KMS-11 (cell line): ENCODE data around the gene AFF3.
A peak's percentile ranks its signal among the peaks of the same experiment; 100 is the strongest.
"Not testable (repeated sequence)": the region's sequence is repeated elsewhere in the genome, so short reads cannot be mapped to it uniquely, and the experiment has no call there.

Source experiments
- H2AFZ ChIP-seq: fragments of 200-600 bp; sonication (generic); 2 replicates; pipeline ENCODE4 v1.6.1; 2016; ENCODE audit warnings: antibody characterized with exemption, mixed run types, low read depth
- H3K27ac ChIP-seq: fragments of 200-600 bp; sonication (generic); 2 replicates; pipeline ENCODE4 v1.6.1; 2016; ENCODE audit warnings: mild to moderate bottlenecking, mixed run types
- H3K27me3 ChIP-seq: fragments of 200-600 bp; sonication (generic); 2 replicates; pipeline ENCODE4 v1.6.1; 2017; ENCODE audit warnings: mild to moderate bottlenecking, low read depth, mixed run types, moderate library complexity; ENCODE audit not compliant: insufficient read depth
- H3K36me3 ChIP-seq: fragments of 200-600 bp; sonication (generic); 2 replicates; pipeline ENCODE4 v1.6.1; 2017; ENCODE audit warnings: mild to moderate bottlenecking, mixed run types; ENCODE audit not compliant: insufficient read depth
- H3K4me1 ChIP-seq: fragments of 200-600 bp; sonication (generic); 2 replicates; pipeline ENCODE4 v1.6.1; 2016; ENCODE audit warnings: mild to moderate bottlenecking, low read depth, mixed run types; ENCODE audit not compliant: poor library complexity, severe bottlenecking
- H3K4me2 ChIP-seq: fragments of 200-600 bp; sonication (generic); 2 replicates; pipeline ENCODE4 v1.7.0; 2016; ENCODE audit warnings: mild to moderate bottlenecking, mixed run types
- H3K4me3 ChIP-seq: fragments of 200-600 bp; sonication (generic); IDR thresholded peaks from 2 replicates; pipeline ENCODE4 v1.6.1; 2017; ENCODE audit warnings: low read depth, low read length, mixed read lengths; ENCODE audit not compliant: insufficient read depth
- H3K79me2 ChIP-seq: fragments of 200-600 bp; sonication (generic); 2 replicates; pipeline ENCODE4 v1.6.1; 2016; ENCODE audit warnings: low read depth, mixed run types; ENCODE audit not compliant: insufficient read depth
- H3K9ac ChIP-seq: fragments of 200-600 bp; sonication (generic); 2 replicates; pipeline ENCODE4 v1.6.1; 2016; ENCODE audit warnings: mild to moderate bottlenecking, mixed run types
- H4K20me1 ChIP-seq: fragments of 200-600 bp; sonication (generic); 2 replicates; pipeline ENCODE4 v1.6.1; 2016; ENCODE audit warnings: mild to moderate bottlenecking, mixed run types; ENCODE audit not compliant: insufficient read depth
- CTCF ChIP-seq: fragments of 200-600 bp; sonication (generic); conservative IDR thresholded peaks from 2 replicates; pipeline ENCODE4 v1.6.1; 2017; ENCODE audit warnings: low read depth, mild to moderate bottlenecking, antibody characterized with exemption, low read length, moderate library complexity, mixed read lengths

AFF3 gene

GRCh38 chr2:100107440-100107839, 35.0 kb downstream of the AFF3 start:
- Histone ChIP-seq H3K9ac (no peak overlapping the region), H3K4me1 (no peaks in the 10 kb centered on the region), H3K79me2 (no peaks in the 10 kb centered on the region), H4K20me1 (no peaks in the 10 kb centered on the region), H2AFZ (no peak overlapping the region), H3K27me3 (peaks cover 4% of the 10 kb centered on the region; the same call in 1 of the 2 replicates), H3K36me3 (no peaks in the 10 kb centered on the region), H3K4me2 (no peak overlapping the region), H3K4me3 (no peak overlapping the region), H3K27ac (no peak overlapping the region)
- TF ChIP-seq CTCF = no peak

GRCh38 chr2:100106460-100106859, 35.9 kb downstream of the AFF3 start:
- no peaks in the 10 kb centered on the region for H3K36me3 ChIP-seq
- no peak overlapping the region for H3K9ac ChIP-seq
- no peaks in the 10 kb centered on the region for H3K79me2 ChIP-seq
- H4K20me1 ChIP-seq = no peaks in the 10 kb centered on the region
- no peaks in the 10 kb centered on the region for H3K4me1 ChIP-seq
- H3K4me2 ChIP-seq = no peak overlapping the region
- no peak overlapping the region for H3K27ac ChIP-seq
- no peak overlapping the region for H2AFZ ChIP-seq
- no peak overlapping the region for H3K4me3 ChIP-seq
- H3K27me3 ChIP-seq = peaks cover 4% of the 10 kb centered on the region; the same call in 1 of the 2 replicates
- TF ChIP-seq CTCF = no peak

- no peaks in the 10 kb centered on the region for H3K36me3 ChIP-seq
- peak overlapping the region; percentile 44; the same call in 1 of the 2 replicates for H3K9ac ChIP-seq
- peak overlapping the region; percentile 85; the same call in 1 of the 2 replicates for H2AFZ ChIP-seq
- no peaks in the 10 kb centered on the region for H3K79me2 ChIP-seq
- H3K4me3 ChIP-seq = no peak overlapping the region
- H3K27me3 ChIP-seq = peaks cover 4% of the 10 kb centered on the region; the same call in 1 of the 2 replicates
- H3K4me2 ChIP-seq = peak overlapping the region; percentile 73; the same call in 1 of the 2 replicates
- H3K27ac ChIP-seq = no peak overlapping the region
- H3K4me1 ChIP-seq = no peaks in the 10 kb centered on the region
- no peak for TF ChIP-seq CTCF
- H4K20me1 ChIP-seq = no peaks in the 10 kb centered on the region
Observed at GRCh38 chr2:100105678-100106054, 36.7 kb downstream of the AFF3 start.

GRCh38 chr2:100104718-100105677, 37.4 kb downstream of the AFF3 start:
- peak overlapping the region; percentile 44; the same call in 1 of the 2 replicates for H3K9ac ChIP-seq
- no peaks in the 10 kb centered on the region for H4K20me1 ChIP-seq
- H3K4me2 ChIP-seq = peak overlapping the region; percentile 73
- H3K4me1 ChIP-seq = no peaks in the 10 kb centered on the region
- H3K27ac ChIP-seq = no peak overlapping the region
- peaks cover 4% of the 10 kb centered on the region; the same call in 1 of the 2 replicates for H3K27me3 ChIP-seq
- no peaks in the 10 kb centered on the region for H3K36me3 ChIP-seq
- no peak for TF ChIP-seq CTCF
- no peak overlapping the region for H3K4me3 ChIP-seq
- peak overlapping the region; percentile 85 for H2AFZ ChIP-seq
- no peaks in the 10 kb centered on the region for H3K79me2 ChIP-seq

- not testable (repeated sequence) for H4K20me1 ChIP-seq, H3K4me1 ChIP-seq, H3K9ac ChIP-seq, H3K27ac ChIP-seq, H3K4me3 ChIP-seq, H2AFZ ChIP-seq, H3K79me2 ChIP-seq, H3K4me2 ChIP-seq, H3K27me3 ChIP-seq, H3K36me3 ChIP-seq
Observed at GRCh38 chr2:100104265-100104664, 38.1 kb downstream of the AFF3 start.

GRCh38 chr2:100103527-100104252, 38.7 kb downstream of the AFF3 start:
- not testable (repeated sequence) for H3K4me3 ChIP-seq, H3K27ac ChIP-seq, H4K20me1 ChIP-seq, H3K9ac ChIP-seq, H3K4me1 ChIP-seq, H3K4me2 ChIP-seq, H2AFZ ChIP-seq, H3K27me3 ChIP-seq, H3K36me3 ChIP-seq, H3K79me2 ChIP-seq
